HCT116 (cell line): ENCODE data around the gene PNLIPRP3.
A peak's percentile ranks its signal among the peaks of the same experiment; 100 is the strongest.

Source experiments
- POLR2AphosphoS5 ChIP-seq: IDR thresholded peaks from 2 replicates; pipeline ENCODE4 v1.6.1; 2011; ENCODE audit warnings: mild to moderate bottlenecking, low read depth, low read length, moderate library complexity
- ZNF274 ChIP-seq: fragments of 200-500 bp; sonication (Bioruptor generic); IDR thresholded peaks from 2 replicates; pipeline ENCODE4 v1.6.1; 2014; ENCODE audit warnings: mild to moderate bottlenecking, low read depth, low read length, inconsistent platforms
- TF ChIP-seq, protein P1 (sequence below), 3 experiments: fragments of 200-600 bp in 1 of 3; sonication (generic) in 1 of 3; IDR thresholded peaks in 2 of 3; conservative IDR thresholded peaks in 1 of 3; 2 replicates each; pipeline ENCODE4 v1.5.1; 2012 to 2017; ENCODE audit warnings: low read depth in 2 of 3, low read length in 2 of 3, antibody characterized with exemption in 1 of 3, borderline replicate concordance in 1 of 3, control low read depth in 1 of 3, mild to moderate bottlenecking in 1 of 3, mixed read lengths in 1 of 3, mixed run types in 1 of 3, moderate library complexity in 1 of 3; ENCODE audit not compliant: insufficient read depth in 1 of 3
- TF ChIP-seq, protein P2 (sequence below): IDR thresholded peaks from 2 replicates; pipeline ENCODE4 v1.6.1; 2012; ENCODE audit warnings: low read depth

DNA sequence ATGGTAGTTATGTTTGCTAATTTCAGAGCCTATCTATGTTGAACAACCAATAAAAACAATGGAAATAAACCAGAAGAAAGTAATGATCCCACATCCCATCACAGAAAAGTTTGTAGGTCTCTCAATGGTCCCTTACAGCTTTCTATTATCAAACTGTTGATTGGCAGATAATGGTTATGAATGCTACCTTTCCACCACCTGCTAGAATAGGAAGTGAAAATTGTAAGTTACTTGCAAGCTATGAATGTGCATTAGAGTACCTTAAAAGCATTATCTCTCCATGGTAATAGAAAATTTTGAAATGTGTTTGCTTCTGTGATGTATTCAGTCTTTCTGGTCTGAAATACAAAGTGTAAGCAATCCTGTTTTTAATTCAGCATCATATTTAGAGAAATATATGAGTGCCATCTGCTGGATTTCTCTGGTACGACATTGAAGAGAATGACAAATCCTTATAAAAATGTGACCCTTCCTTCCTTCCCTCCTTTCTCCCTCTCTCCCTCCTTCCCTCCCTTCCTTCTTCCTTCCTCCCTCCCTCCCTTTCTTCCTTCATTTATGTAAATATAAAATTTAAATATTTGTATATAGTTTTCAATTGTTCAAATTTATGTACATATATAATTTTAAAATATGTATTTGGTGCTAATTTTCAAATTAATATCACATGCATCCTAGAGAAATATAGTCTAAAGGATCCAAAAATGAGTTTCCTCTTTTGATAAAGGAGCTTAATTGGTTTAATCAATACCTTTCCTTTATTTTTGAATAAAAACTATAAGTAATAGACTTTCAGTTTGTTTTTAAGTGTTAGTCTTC, 41.4 kb upstream of the PNLIPRP3 start:
- TF ChIP-seq, protein P1, sequence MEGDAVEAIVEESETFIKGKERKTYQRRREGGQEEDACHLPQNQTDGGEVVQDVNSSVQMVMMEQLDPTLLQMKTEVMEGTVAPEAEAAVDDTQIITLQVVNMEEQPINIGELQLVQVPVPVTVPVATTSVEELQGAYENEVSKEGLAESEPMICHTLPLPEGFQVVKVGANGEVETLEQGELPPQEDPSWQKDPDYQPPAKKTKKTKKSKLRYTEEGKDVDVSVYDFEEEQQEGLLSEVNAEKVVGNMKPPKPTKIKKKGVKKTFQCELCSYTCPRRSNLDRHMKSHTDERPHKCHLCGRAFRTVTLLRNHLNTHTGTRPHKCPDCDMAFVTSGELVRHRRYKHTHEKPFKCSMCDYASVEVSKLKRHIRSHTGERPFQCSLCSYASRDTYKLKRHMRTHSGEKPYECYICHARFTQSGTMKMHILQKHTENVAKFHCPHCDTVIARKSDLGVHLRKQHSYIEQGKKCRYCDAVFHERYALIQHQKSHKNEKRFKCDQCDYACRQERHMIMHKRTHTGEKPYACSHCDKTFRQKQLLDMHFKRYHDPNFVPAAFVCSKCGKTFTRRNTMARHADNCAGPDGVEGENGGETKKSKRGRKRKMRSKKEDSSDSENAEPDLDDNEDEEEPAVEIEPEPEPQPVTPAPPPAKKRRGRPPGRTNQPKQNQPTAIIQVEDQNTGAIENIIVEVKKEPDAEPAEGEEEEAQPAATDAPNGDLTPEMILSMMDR (IDR thresholded peaks at IDR 0.05 in 2 of 3, conservative IDR thresholded peaks at IDR 0.05 in 1 of 3; ENCODE audit: borderline replicate concordance in 1 of 3, insufficient read depth in 1 of 3, low read depth in 2 of 3, low read length in 2 of 3), result peak; percentile 44 to 65 (median 46); a peak in 5 of 6 replicates
- TF ChIP-seq POLR2AphosphoS5 (no peak), ZNF274 (no peak)
- TF ChIP-seq, protein P2, sequence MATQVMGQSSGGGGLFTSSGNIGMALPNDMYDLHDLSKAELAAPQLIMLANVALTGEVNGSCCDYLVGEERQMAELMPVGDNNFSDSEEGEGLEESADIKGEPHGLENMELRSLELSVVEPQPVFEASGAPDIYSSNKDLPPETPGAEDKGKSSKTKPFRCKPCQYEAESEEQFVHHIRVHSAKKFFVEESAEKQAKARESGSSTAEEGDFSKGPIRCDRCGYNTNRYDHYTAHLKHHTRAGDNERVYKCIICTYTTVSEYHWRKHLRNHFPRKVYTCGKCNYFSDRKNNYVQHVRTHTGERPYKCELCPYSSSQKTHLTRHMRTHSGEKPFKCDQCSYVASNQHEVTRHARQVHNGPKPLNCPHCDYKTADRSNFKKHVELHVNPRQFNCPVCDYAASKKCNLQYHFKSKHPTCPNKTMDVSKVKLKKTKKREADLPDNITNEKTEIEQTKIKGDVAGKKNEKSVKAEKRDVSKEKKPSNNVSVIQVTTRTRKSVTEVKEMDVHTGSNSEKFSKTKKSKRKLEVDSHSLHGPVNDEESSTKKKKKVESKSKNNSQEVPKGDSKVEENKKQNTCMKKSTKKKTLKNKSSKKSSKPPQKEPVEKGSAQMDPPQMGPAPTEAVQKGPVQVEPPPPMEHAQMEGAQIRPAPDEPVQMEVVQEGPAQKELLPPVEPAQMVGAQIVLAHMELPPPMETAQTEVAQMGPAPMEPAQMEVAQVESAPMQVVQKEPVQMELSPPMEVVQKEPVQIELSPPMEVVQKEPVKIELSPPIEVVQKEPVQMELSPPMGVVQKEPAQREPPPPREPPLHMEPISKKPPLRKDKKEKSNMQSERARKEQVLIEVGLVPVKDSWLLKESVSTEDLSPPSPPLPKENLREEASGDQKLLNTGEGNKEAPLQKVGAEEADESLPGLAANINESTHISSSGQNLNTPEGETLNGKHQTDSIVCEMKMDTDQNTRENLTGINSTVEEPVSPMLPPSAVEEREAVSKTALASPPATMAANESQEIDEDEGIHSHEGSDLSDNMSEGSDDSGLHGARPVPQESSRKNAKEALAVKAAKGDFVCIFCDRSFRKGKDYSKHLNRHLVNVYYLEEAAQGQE, result no peak
